ENCODE results near the gene RHOBTB1. TPM values are rescaled to one million over a fixed set of nuclear protein-coding genes. Genes with fewer than 3 reads are reported as not detected.
"Not testable (repeated sequence)": the region's sequence is repeated elsewhere in the genome, so short reads cannot be mapped to it uniquely, and the experiment has no call there.

RHOBTB1 gene
- total RNA-seq, 1 donor from 2014 or later, result 32.1 TPM

- no peak for DNase-seq (ENCODE audit: low read depth in 2 of 2)
These were observed 74.2 kb downstream of the RHOBTB1 start for GRCh38 chr10:60869652-60870415.

DNA sequence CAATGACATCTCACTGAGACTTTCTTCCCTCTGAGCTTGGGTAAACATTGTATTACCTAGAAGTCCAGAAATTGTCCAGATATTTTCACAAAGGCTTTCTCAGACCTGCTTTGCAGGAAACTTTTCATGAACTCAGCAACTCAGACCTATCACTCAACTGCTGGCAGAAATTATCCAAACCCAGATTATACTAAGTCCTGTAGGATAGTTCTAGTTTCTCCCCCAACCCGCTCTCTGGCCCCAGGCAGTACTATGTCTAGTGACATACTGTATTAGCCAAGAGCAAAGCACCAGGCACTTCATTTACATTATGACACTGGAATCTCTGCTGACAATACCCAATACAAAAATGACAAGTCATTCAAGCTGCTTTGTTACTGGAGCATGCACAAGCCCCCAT is 75.0 kb downstream of the RHOBTB1 start:
- DNase-seq (ENCODE audit: low read depth in 2 of 2), result no peak

DNA sequence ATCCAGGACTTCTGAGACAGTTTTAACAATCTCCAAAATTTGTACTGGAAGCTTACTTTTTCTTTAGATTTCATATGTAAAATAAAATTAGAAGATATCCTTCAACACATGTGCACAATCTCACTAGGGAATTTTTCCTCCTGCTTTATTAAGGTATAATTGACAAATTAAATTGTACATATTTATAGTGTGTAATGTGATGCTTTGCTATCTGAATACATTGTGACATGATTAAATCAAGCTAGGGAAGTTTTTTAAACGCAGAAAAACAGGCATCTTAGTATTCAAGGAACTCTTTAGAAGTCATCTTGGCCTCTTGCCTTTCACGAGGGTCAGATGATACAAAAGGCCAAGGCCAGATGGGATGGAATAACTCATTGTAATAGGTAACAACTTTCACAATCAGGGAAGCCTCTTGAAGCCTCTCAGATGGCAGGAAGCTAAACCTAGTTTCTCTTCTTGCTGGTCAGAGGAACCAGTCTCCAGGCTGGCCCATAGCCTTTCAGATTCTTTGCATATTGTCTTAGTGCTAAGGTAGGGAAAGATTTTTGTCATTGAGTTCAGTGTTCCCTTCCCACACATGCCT is 78.7 kb downstream of the RHOBTB1 start:
- DNase-seq (ENCODE audit: low read depth in 2 of 2), result no peak

GRCh38 chr10:60863796-60864195 is 80.2 kb downstream of the RHOBTB1 start:
- no peak for DNase-seq (ENCODE audit: low read depth in 2 of 2)

DNA sequence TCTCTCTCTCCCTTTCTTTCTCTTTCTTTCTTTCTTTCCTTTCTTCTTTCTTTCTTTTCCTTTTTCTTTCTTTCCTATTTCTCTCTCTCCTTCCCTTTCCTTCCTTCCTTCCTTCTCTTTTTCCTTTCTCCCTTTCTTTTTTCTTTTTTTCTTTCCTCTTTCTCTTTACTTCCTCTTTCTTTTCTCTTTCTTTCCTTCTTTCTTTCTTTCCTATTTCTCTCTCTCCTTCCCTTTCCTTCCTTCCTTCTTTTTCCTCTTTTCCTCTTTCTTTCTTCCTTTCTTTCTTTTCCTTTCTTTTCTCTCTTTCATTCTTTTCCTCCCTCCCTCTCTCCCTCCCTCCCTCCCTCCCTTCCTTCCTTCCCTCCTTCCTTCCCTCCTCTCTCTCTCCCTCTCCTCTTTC is 81.5 kb downstream of the RHOBTB1 start:
- no peak for DNase-seq (ENCODE audit: low read depth in 2 of 2)

DNA sequence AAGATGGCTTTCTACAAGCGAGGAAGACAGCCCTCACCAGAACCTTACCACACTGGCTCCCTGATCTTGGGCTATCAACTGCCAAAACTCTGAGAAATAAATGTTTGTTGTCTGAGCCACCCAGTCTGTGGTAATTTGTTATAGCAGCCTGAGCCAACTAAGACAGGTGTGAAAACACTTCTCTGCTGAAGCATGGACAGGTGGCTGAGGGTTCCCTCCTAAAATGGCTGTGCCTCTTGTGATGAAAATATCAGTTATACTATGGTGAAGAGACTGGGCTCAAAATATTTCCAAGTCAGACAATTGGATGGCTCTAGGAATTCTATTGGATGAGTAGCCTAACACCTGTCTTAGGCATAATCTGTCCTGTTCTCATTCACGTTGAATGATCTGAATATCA is 87.6 kb downstream of the RHOBTB1 start:
- no peak for DNase-seq (ENCODE audit: low read depth in 2 of 2)

DNA sequence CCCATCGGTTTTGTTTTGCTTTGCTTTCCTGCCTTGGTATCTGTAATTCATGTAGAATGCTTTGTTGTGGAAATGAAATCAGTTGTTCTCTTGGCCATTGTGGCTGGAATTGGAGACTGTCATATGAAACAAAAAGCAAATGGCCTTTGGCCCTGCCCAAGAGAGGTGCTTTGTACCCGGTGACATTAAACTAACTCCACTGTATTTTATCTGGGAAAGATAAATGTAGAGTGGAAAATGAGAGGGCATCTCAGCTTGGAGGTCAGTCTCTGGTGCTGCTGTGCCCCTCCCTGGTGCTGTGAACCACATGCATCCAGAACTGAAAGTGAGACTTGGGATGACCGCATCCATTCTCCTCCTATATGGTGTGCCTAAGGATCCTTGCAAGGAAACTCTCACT is 90.3 kb downstream of the RHOBTB1 start:
- no peak for DNase-seq (ENCODE audit: low read depth in 2 of 2)

GRCh38 chr10:60853107-60853506 is 90.9 kb downstream of the RHOBTB1 start:
- DNase-seq (ENCODE audit: low read depth in 2 of 2), result no peak

DNA sequence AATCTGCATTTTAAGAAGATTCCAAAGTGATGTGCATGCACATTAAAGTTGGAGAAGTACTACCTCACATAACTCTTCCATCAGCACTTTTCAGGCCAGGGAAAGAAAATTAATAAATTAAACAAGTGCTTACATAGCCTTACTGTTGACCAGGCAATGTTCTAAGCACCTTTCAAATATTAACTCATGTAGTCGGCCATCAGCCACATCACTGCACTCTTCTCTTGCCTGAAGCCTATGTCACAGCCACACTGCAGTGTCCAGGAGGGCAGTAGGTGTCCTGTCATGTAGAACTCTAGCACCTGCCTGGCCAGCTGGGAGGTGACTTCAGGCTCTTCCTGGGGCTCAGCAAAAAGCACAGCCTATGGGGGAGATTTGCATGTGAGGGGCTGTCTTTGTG is 94.2 kb downstream of the RHOBTB1 start:
- DNase-seq (ENCODE audit: low read depth in 2 of 2), result no peak

DNA sequence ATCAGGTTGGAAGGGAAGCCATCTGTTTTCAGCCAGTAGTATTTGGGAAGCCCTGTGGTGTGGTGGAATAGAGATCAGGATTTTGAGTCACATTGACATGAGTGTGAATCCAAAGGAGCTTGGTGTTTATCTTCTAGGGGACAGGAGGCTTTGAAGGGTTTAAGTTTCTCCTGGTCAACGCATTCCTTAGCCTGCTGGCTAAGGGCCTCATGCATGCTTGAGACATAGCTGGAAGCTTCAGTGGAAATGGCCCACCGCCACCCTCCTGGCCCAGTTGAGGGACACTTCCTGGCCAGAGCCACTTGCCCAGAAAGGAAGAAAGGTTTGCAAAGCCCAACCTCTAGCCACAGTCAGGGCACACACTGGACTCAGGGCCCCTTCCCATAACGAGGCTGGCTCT is 94.8 kb downstream of the RHOBTB1 start:
- no peak for DNase-seq (ENCODE audit: low read depth in 2 of 2)

GRCh38 chr10:60848680-60849079 is 95.3 kb downstream of the RHOBTB1 start:
- DNase-seq (ENCODE audit: low read depth in 2 of 2), result no peak

GRCh38 chr10:60848126-60848525 is 95.9 kb downstream of the RHOBTB1 start:
- peak in 1 of 2 donors; percentile 44 for DNase-seq (ENCODE audit: low read depth in 2 of 2)

- peak; percentile 57 to 71 for DNase-seq (ENCODE audit: low read depth in 2 of 2)
These were observed 97.8 kb downstream of the RHOBTB1 start for GRCh38 chr10:60846173-60846572.

GRCh38 chr10:60845038-60845437 is 98.9 kb downstream of the RHOBTB1 start:
- DNase-seq (ENCODE audit: low read depth in 2 of 2), result no peak

- DNase-seq (ENCODE audit: low read depth in 2 of 2), result no peak
These were observed 101.3 kb downstream of the RHOBTB1 start for GRCh38 chr10:60842694-60843093.

- not testable (repeated sequence) for DNase-seq (ENCODE audit: low read depth in 2 of 2)
These were observed 102.8 kb downstream of the RHOBTB1 start for GRCh38 chr10:60841227-60841626.

- DNase-seq (ENCODE audit: low read depth in 2 of 2), result no peak
These were observed 108.9 kb downstream of the RHOBTB1 start for GRCh38 chr10:60835049-60835448.

- no peak for DNase-seq (ENCODE audit: low read depth in 2 of 2)
These were observed 109.6 kb downstream of the RHOBTB1 start for GRCh38 chr10:60834401-60834800.

DNA sequence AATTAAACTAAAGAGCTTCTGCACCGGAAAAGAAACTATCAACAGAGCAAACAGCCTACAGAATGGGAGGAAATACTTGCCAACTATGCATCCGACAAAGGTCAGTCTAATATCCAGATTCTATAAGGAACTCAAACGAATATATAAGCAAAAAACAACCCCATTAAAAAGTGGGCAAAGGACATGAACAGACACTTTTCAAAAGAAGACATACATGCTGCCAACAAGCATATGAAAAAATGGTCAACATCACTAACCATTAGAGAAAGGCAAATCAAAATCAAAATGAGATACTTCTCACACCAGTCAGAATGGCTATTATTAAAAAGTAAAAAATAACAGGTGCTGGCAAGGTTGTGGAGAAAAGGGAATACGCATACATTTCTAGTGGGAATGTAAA is 111.8 kb downstream of the RHOBTB1 start:
- DNase-seq (ENCODE audit: low read depth in 2 of 2), result not testable (repeated sequence)

- DNase-seq (ENCODE audit: low read depth in 2 of 2), result peak; percentile 92 to 95
These were observed 115.5 kb downstream of the RHOBTB1 start for GRCh38 chr10:60828489-60828852.

DNA sequence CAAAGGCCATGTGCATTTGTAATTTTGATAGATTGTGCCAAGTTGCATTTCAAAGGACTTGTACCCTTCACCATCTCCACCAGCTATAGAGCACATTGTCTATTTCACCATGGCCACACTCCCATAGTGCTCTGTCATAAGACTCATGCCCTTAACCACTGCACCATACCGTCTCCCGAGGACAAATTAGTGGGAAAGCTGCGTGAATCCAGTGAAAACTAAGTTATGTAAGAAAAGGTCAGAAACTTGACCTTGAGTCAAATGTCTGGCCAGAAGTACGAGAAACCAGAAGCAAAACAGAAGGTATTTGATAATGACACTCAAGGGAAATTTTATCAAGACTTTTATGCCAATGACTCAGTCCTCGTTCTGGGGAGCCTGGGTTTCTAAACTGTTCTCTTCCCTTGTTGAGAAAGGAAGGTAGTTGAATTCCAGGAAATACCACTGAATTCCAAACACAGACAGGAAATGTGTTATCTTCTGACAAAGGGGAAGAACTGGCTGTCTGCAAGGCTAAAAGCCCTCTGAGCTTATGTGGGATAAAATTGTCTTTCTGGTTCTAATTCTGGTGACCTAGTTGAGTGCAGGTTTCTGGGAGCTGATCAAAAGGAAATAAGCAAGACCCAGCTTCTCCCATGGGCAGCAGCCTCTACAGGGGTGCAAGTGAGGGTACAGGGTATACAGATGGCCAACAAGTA is 116.0 kb downstream of the RHOBTB1 start:
- peak; percentile 93 to 97 for DNase-seq (ENCODE audit: low read depth in 2 of 2)

DNA sequence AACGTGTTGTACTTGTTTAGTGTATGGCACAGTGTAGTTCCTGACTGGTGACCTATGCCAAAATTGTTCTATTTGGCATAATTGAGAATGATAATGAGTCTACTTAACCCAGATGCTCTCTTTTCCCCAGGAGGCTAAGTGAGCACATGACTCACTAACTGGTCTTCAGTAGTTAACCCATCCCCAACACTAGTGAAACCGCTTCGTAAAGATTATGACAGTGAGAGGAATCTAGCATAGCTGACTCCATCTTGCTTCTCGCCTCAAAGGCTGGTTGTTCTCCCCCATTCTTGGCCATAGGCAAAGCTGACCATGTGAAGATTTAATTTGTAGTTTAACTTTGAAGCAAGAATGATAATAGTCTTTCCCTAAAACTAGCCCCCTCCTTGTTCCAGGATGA is 118.5 kb downstream of the RHOBTB1 start:
- no peak for DNase-seq (ENCODE audit: low read depth in 2 of 2)

DNA sequence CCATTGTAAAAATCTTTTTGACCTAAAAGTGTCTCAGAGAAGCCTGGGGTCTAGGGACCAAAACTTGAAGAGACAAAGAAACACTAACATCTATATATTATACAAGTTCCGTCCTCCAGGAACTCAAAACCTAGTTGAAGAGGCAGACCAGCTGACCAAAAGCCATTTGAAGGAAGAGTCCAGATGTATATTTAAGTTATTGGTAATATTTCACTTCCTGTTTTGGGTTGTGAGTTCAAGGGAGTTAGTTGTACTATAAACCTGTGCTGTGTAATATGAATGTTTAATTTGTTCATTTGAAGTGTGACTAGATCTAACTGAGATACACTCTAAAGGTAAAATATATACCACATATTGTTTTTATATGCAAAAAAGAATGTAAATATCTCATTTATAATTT is 120.7 kb downstream of the RHOBTB1 start:
- no peak for DNase-seq (ENCODE audit: low read depth in 2 of 2)
